Activated CD8-positive, alpha-beta memory T cell treated with anti-CD3 and anti-CD28 coated beads for 48 hours (primary cell): ENCODE results near the gene LRRK1.

Source experiments
- DNase-seq, 3 experiments: peaks; one replicate each; pipeline ENCODE4 v3.0.0-alpha.2; 2020; ENCODE audit warnings: low read depth in 2 of 3, low spot score in 2 of 3

The LRRK1 gene

DNA sequence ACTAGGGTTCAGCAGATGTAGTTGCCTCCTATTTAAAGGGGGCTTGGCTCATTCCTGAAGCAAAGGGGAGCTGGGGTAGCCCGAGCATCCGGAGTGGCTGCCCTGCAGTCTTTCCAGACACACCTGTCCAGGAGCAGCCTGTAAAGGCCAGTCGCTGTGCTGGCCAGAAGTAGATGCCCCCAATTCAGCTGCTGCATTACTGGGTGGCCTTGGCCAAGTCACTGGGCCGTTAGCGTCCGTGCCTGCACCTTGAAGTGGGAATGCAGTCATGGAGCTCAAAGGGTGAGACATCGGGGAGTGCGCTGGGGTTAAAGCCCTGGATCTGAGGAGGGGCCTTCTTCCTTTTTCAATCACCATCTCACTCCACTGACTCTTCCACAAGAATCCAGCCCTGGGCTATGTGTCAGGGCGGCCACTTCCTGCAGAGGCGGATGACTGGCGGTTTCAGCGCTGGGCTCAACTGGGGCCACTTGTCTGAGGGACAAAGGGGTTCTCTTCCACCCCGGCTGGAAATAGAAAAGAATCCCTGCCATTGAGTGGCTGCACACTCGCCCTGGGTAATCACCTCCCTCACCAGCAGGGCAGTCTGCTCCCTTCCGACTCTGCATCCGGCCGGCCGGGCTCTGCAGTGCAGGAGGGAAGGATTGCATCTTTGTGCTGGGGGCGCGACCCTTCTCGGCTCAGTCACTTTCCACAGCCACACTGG, 27.7 kb upstream of the LRRK1 start:
- DNase-seq: no peak

DNA sequence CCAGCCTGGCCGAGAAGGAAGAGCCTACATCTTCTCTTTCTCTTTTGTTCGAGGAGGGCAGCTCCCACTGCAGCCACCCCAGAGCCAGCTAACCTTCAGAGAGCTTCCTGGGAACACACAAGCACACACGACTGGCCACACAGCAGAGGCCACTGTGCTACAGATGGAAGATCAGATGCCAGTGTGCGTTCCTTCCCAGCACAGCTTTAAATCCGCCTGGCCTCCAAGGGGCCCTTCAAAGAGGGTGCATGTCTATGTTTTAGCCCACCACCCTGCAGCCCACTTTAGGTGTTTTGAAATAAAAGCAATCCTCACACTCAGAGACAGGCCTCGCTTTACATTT, 27.2 kb upstream of the LRRK1 start:
- DNase-seq: no peak

DNA sequence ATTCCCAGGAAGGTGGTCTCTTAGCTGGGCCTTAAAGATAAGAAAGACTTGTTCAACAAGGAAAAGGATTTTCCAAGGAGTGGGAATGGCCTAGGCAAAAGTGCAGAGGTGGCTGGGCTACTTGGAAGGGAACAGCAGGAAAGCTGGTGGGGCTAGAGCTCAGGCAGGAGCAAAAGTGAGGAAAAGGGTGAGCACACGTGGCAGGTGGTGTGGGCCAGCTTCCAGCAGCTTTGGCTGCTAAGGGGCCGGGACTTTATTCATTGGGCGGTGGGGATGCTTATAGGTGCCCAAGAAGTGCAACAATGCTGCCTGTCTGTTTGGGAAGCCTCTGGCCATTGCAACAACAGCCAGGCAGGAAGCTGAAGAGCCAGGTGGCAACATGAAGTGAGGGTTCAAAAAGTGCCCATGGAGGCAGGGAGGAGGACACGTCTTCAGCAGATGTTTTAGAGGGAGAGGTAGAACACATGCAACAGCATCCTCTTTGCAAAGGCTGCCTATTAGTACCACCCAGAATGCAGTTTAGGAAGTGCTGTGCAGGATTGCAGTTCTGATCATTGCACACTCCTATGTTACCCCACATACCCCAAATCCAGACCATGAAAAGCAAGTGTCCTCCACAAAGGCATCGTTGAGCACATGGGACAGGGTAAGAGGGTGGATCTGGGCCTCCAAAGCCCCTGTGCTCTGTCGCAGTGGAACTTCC, 25.7 kb upstream of the LRRK1 start:
- DNase-seq: no peak

DNA sequence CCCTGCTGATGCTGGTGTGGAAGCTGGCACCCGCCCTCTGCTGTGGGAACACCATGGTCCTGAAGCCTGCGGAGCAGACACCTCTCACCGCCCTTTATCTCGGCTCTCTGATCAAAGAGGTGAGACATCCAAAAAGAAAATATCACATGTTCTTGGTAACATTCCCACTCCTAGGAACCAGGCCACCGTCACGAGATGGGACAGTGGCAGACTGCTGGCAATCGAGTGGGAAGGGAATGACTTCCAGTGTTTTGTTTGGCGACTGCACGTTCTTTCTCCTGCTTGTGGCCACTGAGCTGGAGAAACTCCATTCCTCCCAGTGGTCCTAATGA, 25.2 kb upstream of the LRRK1 start:
- DNase-seq: no peak

DNA sequence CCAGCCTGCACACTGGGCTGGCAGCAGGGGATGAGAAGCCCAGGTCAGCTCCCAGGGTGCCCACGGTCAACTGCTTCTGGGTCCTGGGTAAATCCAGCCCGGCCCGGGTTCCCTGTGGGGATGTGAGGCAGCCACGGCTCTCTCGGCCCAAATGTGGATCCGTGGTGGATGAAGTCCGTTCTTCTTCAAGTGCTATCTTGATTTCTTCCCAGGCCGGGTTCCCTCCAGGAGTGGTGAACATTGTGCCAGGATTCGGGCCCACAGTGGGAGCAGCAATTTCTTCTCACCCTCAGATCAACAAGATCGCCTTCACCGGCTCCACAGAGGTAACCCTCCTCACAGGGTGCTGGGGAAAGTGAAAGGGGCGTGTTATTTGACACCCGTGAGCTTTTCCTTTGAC, 23.4 kb upstream of the LRRK1 start:
- no peak for DNase-seq

DNA sequence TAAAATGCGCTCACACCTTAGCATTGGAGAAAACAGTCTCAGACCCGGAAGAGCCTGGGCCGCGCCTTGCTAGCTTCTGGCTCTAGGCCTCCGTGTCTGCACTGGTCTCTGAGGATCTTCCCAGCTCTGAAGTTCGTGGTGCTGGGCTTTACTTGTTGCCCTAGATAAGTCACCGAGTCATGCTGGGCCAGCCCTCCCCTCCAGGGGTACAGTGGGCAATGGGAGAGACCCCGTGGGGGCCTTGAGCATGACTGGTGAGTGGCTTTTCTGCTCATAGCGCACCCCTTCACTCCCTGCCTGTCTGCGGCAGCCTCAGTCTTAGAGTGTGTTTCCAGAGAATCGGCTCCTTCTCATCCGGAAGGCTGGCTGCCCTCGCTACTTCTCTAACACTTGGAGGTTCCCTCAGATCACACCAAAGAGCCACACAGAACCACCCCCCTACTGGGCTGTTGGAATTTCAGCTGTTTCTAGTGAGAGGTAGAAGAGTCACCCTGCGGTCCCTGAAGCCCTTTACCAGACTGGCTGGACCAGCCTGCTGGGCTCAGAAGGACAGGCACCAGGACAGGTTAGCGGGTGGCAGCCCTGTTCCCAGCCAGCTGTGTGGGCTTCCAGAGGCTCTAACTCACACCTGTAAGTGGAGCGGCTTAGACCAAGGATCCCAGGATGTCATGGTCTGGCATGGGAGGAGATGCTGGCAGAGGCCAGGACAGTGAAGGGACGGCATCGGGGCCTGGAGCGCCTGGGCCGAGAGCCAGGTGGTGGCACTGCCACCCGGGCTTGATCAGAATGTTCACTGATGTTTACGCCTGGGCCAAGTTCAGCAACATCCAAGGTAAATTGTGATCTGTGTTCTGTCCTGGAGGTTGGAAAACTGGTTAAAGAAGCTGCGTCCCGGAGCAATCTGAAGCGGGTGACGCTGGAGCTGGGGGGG, 21.7 kb upstream of the LRRK1 start:
- DNase-seq: no peak

DNA sequence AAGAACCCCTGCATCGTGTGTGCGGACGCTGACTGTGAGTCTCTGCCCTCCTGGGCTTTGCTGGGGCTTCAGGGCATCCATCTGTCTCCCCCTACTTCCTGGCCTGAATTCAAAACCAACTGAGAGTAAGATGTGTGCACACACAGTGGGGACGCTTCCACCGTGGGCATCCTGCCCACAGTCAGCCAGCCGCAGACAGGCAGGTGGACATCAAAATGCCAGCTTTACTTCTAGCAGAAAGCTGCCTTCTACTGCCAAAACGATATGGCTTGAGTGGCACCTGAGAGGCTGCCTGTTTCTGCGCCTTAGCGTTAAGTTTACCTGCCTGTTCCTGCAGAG, 21.0 kb upstream of the LRRK1 start:
- no peak for DNase-seq

DNA sequence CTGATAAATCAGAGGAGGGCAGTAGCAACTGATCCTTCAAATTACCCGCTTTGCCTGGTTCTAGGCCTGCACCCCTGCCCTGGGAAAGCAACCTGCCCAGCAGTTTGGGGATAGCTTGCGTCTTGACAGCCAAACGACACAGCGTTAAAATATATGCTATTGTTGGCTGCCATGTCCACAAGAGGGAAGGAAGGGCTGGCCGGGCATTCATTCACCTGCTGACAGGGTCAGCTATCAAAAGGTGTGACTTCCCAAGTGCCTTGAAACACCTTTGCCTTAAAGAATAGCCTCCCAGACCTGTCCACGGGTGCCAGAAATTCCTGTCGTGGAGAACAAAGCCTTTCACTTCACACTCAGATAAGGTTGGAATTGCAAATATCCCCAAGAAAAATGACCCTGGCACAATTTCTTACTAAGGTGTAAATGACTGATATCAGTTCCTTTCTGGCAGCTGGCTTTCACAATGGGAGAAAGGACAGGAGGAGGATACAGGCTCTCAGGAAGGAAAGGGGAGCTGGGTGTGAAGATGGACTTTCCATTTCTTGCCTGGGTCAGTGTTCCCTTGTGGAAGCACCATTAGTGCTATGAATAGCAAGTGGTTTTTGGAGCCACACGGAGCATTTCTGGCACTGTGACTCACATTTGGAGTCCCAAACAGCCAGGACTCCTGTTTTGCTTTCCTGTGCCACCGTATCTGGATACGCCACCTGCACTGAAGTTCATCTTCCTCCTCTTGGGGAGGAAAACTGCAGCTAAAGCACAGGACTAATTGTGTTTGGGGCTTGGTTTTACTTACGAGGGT, 20.3 kb upstream of the LRRK1 start:
- DNase-seq: no peak

DNA sequence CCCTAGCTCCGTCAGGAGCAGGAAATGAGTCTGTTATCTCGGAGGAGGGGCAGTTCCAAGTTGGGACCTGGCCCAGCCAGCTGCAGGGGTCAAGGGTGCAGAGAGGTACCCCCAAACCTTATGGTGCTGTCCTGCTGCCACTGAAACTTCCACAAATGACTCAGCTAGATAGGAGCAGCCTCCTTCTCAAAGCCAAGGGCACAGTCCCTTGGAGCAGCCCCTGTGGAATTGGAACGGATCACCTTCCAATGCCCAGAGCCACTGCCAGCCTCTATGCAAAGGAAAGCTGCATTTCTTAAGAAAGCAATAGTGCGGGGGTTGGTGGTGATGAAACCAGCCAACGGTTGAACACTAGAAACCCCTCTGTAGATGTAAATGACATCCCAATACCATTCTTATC, 19.6 kb upstream of the LRRK1 start:
- DNase-seq: no peak

DNA sequence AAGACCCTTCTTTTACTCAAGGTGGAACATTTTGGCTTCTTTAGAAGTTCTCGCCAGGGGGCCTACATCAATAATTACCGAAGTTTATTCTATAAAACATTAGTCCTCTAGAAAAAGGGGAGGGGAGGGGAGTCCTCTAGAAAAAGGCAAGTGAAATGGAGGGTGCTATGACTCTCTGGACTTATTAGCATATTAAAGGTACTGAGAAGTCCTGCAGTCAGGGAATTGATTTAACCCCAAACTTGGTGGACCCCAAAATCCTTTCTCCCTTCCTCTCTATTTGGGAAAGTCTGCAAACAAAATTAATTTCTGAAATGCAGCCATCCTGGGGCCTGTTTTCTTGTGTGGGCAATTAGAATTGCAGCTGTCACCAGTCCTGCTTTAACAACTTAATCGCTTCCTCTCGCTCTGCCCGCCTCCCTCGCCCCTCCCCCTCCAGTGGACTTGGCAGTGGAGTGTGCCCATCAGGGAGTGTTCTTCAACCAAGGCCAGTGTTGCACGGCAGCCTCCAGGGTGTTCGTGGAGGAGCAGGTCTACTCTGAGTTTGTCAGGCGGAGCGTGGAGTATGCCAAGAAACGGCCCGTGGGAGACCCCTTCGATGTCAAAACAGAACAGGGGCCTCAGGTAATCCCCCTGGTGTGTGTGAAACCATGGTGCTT, 18.9 kb upstream of the LRRK1 start:
- no peak for DNase-seq

DNA sequence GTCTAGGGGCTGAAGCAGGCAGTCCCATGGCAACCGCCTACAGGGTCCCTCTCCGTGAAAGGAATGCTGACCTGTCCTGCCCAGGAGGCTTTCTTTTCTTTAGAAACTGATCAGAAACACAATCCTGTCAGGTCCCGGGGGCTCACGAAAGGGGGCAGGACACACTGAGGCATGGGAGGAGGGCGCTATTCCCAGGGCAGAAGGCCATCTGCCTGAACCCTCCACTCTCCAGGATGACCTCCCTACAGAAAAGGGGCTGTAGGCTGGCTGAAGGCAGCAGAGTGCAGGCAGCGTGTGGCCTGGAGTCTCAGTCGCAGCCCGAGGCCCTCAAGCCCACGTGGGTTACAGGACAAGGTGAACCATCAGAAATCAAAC, 18.4 kb upstream of the LRRK1 start:
- no peak for DNase-seq

DNA sequence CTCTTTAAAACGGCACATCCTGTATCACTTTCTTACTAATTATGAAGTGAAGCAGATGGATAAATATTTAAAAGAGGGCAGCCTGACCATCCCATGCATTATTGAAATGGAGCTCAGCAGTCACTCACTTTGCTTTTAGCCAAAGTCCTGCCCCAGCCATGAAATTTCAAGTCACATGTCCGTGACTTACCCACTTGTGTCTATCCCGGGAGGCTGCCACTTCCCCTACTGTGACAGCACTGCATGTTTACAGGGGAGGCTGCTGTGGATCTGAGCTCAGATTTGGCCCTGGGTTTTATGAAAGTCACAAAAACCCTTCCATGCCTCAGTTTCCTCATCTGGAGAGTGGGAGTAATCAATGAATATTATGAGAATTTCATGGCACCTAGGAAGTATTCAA, 17.9 kb upstream of the LRRK1 start:
- DNase-seq: no peak

DNA sequence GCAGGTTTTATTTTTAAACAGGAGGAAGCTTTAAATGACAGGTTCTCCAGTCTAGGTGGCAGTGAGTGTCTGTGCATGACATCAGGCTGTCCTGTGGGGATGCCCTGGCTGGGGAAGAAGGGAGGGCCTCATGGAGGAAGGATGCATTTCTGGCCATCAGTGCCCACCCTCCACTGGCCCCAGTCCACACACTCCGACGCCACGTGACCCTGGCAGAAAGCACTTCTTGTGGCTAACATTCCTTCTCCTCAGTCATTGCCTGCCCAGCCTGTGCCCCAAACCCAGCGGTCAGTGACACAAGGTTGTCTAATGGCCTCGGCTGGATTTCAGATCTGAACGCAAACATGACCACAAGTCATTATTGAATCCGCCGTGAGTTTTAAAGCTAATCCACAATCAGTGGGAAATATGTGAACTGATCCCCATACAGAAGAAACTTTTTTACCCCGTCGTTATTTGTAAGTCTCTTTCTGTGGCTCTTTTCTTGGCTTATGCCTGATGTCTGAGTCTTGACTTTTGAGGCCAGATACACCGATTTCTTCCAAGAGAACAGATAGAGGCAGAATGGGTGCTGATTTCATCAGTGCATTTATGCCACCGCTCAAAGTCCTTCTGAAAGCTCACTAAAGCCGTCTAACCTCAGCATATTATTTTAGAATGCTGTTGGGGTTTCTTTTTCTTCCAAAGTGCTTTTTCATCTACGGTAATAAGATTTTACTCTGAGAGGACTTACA, 17.3 kb upstream of the LRRK1 start:
- no peak for DNase-seq

DNA sequence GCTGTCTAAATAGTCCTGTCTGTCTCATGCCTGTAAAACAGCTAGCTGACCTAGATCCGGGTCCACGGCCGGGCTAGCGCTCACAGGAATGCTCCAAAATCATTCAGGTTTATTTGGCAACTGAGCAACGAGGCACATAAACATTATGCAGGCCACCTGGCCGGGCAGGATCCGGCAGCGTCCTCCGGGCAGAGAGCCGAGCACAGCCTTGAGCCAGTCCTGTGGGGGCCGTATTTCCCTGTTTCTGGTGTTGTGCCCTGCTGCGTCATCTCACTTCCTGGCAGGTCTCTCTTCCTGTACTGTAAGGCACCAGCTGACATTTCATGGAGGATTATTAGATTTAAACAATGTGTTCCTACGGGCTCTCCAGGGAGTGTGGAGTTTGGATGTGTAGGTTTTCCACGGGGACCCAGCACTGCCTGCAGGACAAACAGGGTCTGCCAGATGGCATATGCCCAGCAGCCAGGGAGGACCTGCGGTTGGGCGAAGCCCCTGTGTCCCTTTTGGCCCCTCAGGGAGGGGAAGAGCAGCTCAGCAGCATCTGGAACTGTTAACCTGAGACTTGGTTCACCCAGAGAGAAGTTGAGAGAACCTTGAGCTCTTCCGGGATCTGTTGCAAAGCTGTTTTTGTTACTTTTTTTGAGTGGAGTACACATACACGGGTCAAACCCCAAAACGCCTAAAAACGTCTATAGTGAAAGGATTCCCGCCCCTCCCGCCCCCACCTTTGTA, 16.6 kb upstream of the LRRK1 start:
- no peak for DNase-seq

DNA sequence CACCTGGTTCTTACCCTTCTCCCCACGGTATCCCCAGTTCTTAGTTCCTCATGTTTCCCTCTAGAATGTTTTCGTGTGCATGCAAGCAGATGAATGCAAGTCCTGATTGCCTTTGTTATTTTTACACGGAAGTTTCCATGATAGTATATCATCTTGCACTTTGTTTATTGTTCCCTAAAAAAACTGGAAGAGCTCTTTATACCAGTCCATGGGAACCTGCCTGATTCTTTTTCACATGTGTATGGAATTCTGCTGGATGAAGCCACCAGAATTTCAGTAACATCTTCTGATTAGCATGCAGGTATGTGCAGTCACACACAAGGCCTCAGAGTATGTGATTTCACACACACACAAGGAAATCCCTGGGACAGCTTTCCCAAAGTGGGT, 16.0 kb upstream of the LRRK1 start:
- DNase-seq: no peak

DNA sequence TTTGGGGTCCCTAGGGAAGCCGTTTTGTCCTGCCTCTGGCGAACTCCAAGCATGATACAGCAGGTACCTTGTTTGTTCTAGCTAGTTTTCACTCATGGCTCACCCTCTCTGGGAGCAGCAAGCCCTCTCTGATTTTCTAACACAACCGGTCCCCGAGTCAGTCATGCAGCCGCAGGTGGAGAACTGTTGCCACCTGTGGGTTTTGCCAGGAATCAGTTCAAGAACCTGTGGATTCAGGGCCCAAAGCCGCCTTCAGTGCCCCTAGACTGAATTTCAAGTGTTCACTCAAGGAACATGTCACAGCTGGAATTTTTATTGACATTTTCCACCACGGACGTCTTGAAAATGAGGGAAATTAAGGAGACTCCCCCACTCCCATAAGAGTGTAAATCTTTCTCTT, 13.3 kb upstream of the LRRK1 start:
- DNase-seq: no peak

DNA sequence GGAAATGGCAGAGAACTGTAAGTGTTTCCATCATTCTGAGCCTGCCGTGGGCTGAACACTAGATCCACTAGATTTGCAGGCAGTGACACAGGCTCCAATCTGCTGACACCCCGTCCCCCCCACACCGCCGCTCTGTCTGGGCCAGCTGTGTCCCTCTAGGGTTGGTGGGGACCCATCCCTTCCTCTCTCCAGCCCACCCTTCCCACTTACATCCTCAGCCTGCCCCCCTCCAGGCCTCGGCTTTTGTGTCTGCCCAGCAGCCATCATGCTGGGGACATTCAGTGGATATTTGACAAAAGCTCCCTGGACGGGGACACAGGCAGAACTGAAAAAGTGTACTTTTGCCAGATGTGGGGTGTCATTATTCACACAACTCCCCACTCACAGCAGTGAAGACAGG, 10.7 kb upstream of the LRRK1 start:
- no peak for DNase-seq

DNA sequence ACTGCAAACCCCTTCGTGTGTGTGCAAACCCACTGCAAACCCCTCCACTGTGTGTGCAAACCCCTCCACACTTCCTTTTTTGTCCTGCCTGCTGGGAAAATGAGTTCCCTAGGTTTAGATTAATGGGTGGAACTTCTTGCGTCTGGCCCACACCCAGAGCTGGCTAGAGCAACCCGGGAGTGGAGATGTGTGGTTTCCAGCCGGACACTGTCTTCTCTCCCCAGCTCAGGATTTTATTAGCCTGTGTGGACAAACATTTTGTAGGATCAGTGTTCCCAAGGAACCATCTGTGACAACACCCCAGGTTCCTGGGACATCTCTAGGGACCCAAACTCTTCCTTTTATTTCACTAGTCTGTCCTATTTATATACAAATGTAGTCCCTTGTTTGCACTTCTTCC, 9.6 kb upstream of the LRRK1 start:
- no peak for DNase-seq

DNA sequence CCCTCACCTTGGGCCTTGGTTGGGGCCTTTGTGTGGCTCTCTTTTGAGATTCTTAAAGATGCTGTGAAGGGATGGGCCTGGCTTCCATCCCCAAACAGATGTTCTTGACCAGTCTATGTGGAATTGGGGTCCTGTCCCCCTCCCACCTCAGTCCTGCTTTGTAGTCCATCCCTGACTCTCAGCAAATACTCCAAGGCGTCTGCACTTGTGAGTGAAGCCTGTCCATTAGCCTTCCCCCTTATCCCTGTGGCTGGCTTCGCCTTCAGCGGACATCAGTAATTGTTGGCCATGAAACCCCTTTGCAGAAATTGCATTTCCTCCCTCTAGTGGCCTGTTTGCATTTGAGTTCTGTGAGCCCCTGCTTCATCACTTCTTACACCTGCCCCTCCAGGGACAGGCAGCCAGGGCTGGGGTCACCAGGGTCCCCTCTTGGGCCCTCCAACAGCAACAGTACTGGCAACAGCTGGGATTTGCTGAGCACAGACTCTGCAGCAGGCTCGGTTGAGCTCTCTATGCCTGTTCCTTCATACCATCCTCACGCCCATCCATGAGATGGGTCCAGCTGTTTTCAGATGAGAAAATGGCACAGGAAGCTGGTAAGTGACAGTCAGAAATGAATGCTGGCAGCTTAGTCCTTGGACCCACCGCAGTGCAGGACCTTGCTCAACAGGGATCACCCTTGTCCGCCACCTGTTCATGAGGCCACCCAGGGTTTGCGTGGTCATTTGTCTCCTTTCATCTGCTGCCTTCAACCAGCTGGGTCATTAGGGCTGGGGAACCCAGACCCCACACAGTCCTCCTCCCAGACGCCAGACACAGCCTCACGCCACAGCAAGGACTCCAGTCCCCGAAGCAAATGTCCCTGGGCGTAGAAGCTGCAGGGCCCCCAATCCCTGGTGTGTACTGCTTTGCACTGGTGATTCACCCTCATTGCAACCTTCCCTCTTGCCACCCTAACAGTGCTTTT, 8.9 kb upstream of the LRRK1 start:
- DNase-seq: no peak
